NCI-H2171 (cell line): Measurements from ENCODE around the gene NCOA5.

Source experiments
- DNase-seq: peaks from one replicate; lab custom pipeline; 2025; lab: John Stamatoyannopoulos, UW

NCOA5 gene

GRCh38 chr20:46035713-46036112 lies 54.0 kb downstream of the NCOA5 start:
- no peak for DNase-seq

GRCh38 chr20:46035253-46035652 lies 54.5 kb downstream of the NCOA5 start:
- no peak for DNase-seq

GRCh38 chr20:46034039-46034438 lies 55.7 kb downstream of the NCOA5 start:
- DNase-seq, result no peak

- peak; percentile 94 for DNase-seq
Measured at GRCh38 chr20:46031701-46032254, 58.0 kb downstream of the NCOA5 start.

GRCh38 chr20:46031014-46031569 lies 58.7 kb downstream of the NCOA5 start:
- no peak for DNase-seq

- DNase-seq, result no peak
Measured at GRCh38 chr20:46030284-46031013, 59.3 kb downstream of the NCOA5 start.

- DNase-seq, result no peak
Measured at GRCh38 chr20:46028772-46029371, 60.9 kb downstream of the NCOA5 start, which contains the start of gene SLC12A5. Gene SLC12A5 (plus strand): TSS chr20:46029215. CDS start chr20:46029345, 130 bp downstream.

- DNase-seq, result no peak
Measured at GRCh38 chr20:46028110-46028509, 61.7 kb downstream of the NCOA5 start.

GRCh38 chr20:46027245-46027853 lies 62.4 kb downstream of the NCOA5 start:
- no peak for DNase-seq

GRCh38 chr20:46025376-46025783 lies 64.4 kb downstream of the NCOA5 start:
- DNase-seq, result no peak

- DNase-seq, result no peak
Measured at GRCh38 chr20:46023999-46024398, 65.8 kb downstream of the NCOA5 start.

- no peak for DNase-seq
Measured at GRCh38 chr20:46023148-46023484, 66.6 kb downstream of the NCOA5 start.

- peak; percentile 59 for DNase-seq
Measured at GRCh38 chr20:46022411-46023147, 67.2 kb downstream of the NCOA5 start.

- peak; percentile 93 for DNase-seq
Measured at GRCh38 chr20:46021361-46022359, 68.1 kb downstream of the NCOA5 start.

GRCh38 chr20:46020555-46020954 lies 69.2 kb downstream of the NCOA5 start:
- no peak for DNase-seq

- DNase-seq, result no peak
Measured at GRCh38 chr20:46018611-46019010, 71.2 kb downstream of the NCOA5 start.

GRCh38 chr20:46018112-46018511 lies 71.7 kb downstream of the NCOA5 start:
- no peak for DNase-seq

- DNase-seq, result no peak
Measured at GRCh38 chr20:46017272-46017671, 72.5 kb downstream of the NCOA5 start.

GRCh38 chr20:46014517-46015396 lies 75.0 kb downstream of the NCOA5 start:
- no peak for DNase-seq
